NB4 (cell line): ENCODE results near the gene RPS6KA2.

Experiments
- CTCF ChIP-seq: IDR thresholded peaks from one replicate; pipeline ENCODE4 v1.5.1; 2012; ENCODE audit warnings: low read depth, low read length
- MYC ChIP-seq: IDR thresholded peaks from 2 replicates; pipeline ENCODE4 v1.6.1; 2011; ENCODE audit warnings: low read depth, low read length
- POLR2A ChIP-seq: IDR thresholded peaks from 2 replicates; pipeline ENCODE4 v1.6.1; 2011; ENCODE audit warnings: mild to moderate bottlenecking; ENCODE audit not compliant: insufficient read length; ENCODE audit errors: extremely low read depth
- TF ChIP-seq, protein P1 (sequence below): IDR thresholded peaks from 2 replicates; pipeline ENCODE4 v1.6.1; 2011; ENCODE audit warnings: low read depth, low read length

- TF ChIP-seq POLR2A (no peak), CTCF (no peak), MYC (no peak)
- TF ChIP-seq, protein P1, sequence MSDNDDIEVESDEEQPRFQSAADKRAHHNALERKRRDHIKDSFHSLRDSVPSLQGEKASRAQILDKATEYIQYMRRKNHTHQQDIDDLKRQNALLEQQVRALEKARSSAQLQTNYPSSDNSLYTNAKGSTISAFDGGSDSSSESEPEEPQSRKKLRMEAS, result no peak
Observed at GRCh38 chr6:166559662-166560061, 67.4 kb downstream of the RPS6KA2 start.
